ENCODE measurements around the gene FAM53A. TPM values are rescaled to one million over a fixed set of nuclear protein-coding genes. Genes with fewer than 3 reads are reported as not detected.

Gene FAM53A
- total RNA-seq, 1 experiment from 2014 or later = 7.3 TPM

- no peak for DNase-seq (ENCODE audit: low read depth)
Measured at GRCh38 chr4:1592068-1592708, 91.9 kb downstream of the FAM53A start.

GRCh38 chr4:1591107-1591506, 93.0 kb downstream of the FAM53A start:
- no peak for DNase-seq (ENCODE audit: low read depth)

GRCh38 chr4:1590244-1590643, 93.9 kb downstream of the FAM53A start:
- no peak for DNase-seq (ENCODE audit: low read depth)

Other genes starting within 250 kb of the FAM53A start
- 135 and 161 TPM in 2 replicates for gene SLBP, start 28.0 kb upstream of the FAM53A start, total RNA-seq (2014; rRNA removed; shearing (Covaris generic))
- 25.0 and 37.6 TPM in 2 replicates for gene TMEM129, start 37.0 kb upstream of the FAM53A start, total RNA-seq (2014; rRNA removed; shearing (Covaris generic))
- 24.0 and 40.6 TPM in 2 replicates for gene TACC3, start 37.2 kb upstream of the FAM53A start, total RNA-seq (2014; rRNA removed; shearing (Covaris generic))
- gene FGFR3, start 109.0 kb upstream of the FAM53A start, total RNA-seq (2014; rRNA removed; shearing (Covaris generic)) = 1.4 and 1.9 TPM in 2 replicates
- gene LETM1, start 171.8 kb upstream of the FAM53A start, total RNA-seq (2014; rRNA removed; shearing (Covaris generic)) = 23.1 and 33.0 TPM in 2 replicates
- 44.9 and 71.9 TPM in 2 replicates for gene NSD2, start 187.1 kb upstream of the FAM53A start, total RNA-seq (2014; rRNA removed; shearing (Covaris generic))